GM15510 (cell line): ENCODE data around the gene PTCH1.

Experiments
- POLR2A ChIP-seq: IDR thresholded peaks from 3 replicates; pipeline ENCODE4 v1.6.1; 2011; ENCODE audit warnings: borderline replicate concordance; ENCODE audit not compliant: insufficient read length; ENCODE audit errors: extremely low read depth

Gene PTCH1

DNA sequence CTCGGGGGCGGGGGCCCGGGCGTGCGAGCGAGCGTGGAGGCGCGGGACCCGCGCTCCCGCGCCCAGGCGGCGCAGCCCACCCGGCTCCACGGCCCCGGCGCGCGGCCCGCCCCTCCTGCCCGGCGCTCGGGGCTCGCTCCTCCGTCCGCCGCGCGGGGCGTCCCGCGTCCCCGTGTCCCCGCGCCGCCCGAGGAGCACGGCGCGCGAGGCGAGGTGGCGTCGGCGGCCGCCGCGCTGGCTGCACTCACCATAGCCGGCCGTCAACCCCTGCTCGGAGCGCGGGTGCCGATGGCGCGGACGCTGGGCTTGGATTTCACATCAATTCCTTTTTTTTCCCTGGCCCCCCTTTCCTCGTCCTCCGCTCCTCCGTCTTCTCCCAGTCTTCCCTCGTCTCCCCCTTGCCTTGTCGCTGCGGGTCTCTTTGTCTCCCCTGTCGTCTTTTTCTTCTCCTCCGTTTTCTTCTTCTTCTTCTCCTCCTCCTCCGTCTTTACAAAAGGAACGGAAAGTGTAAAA is 494 bp downstream of the PTCH1 start:
- no peak for TF ChIP-seq POLR2A

DNA sequence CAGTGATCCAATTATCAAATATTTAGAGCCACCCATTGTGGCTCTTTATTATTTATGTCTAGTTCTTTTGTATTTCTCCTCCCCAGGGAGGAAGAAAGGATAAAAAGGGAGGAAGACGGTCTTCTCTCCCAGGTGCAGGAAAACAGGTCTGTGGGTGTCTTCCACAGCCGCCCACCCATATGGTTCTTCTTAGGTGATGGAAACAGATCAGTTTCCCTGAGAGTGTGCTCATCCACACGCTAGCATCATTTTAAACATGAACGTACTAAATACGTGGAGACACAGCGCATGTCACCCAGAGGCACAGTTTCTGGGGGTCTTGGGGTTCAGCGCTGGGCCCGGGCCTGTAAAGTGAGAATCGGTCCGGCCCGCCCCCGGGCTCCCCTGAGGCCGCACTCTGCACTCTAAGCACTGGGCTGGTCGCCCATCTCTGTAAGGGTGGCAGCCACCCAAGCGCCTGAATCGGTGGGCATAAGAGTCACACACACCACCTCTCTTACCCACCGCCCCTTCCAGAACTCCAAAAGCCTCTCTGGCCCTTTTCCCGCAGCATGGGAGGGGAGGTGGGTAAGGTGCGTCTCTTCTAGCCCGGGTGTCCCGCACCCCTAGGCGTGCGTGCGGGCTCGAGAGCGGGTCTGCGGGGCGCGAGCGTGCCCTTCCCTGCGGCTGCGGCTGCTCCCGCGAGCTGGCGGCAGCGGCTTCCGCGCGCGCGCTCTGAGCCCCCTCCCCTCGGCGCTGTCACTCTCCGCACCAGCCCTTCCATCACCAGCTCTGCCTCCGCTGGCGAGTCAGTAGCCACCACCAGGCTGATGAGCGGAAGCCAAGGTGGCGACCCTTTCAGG is 1.3 kb downstream of the PTCH1 start:
- no peak for TF ChIP-seq POLR2A

DNA sequence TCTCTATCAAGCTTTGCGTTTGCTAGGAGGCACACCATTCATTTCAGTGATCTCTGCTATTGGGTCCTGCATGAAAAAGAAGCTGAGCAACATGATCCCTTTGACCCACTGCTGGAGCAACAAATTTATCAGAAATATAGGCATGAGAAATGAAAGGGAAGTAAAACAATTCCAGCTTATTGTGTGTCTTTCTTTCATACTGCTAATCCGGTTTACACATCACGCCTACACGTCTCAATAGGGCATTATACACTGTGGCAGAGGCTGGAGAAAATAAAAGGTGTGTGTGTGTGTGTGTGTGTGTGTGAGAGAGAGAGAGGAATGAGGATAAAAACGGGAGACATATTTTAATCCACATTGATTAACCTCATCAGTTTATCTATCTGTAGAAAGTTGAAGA is 2.4 kb downstream of the PTCH1 start:
- no peak for TF ChIP-seq POLR2A

DNA sequence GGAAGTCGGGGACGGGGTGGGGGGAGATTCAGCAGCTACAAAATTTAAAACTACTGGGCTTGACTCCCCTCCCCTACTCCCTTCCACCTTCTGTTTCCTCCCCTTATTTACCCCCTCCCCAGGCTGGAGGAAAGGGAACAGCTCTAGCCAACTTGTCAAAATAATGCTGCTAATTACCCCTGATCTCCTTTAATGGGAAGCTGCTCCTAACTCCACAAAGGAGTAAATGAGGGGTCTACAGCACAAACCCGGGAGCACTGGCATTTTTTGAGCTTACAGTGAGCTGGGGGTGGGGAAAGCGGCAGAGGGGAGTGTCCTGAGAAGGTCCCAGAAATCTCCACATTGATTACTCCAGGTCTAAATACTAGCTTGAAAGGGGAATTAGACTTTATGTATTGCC is 3.1 kb downstream of the PTCH1 start:
- TF ChIP-seq POLR2A, result no peak

DNA sequence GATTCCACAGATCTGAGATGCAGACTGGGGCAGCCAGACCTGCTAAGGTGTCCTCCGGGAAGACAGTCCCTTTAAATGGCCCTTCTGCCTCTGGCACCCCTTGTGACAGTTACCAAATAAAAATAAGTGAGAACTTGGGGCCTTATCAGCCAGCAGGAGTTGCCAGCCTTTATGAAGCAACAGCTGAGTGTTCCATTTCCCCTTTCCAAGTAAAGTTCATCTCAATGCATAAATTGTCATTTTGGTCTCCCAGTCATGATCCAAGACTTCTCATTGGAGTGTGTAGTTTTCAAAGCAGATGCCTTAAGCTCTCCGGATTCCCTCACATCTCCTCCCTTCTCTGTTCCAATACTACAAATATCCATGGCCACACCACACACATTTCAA is 4.1 kb downstream of the PTCH1 start:
- no peak for TF ChIP-seq POLR2A

DNA sequence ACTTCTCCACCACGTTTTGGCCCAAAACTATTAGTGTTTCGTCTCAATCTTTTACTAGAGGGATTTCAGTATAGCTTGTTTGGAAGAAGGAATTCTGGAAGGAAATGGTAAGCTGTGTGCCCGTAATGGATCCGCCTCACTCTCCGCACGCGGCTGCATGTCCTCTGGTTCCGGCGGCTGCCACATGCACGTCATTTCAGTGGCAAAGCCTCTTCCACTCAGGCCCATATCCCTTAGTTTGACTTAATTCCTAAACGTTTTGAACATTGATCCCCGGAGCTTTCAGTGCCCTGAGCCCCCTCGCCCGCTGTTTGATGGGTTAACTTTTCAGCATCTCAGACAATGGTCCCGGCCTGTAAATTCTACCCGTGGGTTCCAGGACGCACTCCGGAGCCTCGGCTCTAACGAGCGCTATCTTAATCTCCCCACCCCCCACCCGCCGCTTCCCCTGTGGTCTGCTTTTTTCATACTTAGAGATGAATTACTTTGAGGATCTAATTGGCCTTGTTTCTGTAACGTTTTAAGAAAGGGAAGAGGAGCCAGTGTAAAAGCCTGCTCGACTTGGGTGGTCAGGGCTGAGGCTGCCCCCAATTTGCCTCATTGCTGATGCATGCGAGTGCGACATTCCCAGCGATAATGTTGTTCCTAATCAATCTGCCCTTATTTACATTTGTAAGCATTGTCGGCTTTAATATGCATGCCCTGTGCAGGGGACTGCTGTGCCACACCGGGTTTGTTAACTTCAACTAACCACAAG is 4.6 kb downstream of the PTCH1 start:
- no peak for TF ChIP-seq POLR2A

DNA sequence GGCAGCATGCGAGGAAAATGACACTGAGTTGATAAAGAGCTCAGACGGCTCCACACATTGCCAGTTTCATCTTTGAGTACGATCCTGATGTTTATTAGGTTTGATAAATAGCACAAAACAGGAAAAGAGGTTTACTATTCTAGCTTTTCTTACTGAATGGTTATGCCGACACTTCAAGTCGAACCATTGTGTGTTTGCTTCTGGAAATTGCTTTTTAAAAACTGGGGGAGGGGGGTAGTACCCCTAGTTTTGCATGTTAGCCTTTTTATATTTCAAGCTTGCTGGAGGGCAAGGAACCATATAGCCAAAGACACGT is 5.2 kb downstream of the PTCH1 start:
- TF ChIP-seq POLR2A, result no peak

DNA sequence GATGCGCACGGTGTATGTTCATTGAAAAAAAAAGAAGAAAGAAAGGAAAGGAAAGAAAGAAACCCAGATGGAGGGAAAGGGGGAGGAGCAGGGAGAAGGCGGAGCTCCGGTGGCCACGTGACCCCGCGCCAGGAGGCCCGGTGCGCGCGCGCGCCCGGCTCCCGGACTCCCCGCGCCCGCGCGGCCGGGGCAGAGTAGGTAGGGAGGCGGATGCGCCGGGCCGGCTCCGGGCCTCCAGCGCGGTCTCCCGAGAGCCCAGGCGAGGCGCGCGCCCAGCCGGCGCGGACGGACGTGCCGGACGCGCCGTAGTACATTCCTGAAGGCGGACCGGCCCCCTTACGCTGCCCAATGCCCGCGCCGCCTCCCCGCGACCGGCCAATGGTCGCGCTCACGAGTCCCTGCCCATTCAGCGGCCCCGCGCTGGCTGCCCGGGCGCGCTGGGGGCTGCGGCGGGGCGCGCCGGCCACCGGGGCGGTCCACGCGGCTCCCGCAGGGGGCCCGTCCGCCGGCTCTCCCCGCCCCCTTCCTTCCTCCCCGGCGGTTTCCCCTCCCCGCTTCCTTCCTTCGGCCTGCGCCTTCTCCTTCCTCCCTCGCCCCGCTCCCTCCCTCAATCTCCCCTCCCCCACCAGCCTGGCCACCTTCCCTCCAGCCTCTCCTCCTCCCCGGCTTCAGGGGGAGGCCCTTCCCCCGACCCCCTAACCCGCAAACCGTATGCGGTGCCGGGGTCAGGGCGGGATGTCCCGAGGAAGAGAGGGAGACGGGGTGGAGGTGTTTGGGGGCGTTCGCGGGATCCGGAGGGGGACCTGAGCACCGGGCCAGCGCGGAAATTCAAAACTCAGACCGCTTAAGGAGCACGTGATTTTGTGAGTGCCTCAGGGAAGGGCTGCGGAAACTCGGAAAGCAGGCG is 5.8 kb downstream of the PTCH1 start:
- peak; percentile 70 for TF ChIP-seq POLR2A

DNA sequence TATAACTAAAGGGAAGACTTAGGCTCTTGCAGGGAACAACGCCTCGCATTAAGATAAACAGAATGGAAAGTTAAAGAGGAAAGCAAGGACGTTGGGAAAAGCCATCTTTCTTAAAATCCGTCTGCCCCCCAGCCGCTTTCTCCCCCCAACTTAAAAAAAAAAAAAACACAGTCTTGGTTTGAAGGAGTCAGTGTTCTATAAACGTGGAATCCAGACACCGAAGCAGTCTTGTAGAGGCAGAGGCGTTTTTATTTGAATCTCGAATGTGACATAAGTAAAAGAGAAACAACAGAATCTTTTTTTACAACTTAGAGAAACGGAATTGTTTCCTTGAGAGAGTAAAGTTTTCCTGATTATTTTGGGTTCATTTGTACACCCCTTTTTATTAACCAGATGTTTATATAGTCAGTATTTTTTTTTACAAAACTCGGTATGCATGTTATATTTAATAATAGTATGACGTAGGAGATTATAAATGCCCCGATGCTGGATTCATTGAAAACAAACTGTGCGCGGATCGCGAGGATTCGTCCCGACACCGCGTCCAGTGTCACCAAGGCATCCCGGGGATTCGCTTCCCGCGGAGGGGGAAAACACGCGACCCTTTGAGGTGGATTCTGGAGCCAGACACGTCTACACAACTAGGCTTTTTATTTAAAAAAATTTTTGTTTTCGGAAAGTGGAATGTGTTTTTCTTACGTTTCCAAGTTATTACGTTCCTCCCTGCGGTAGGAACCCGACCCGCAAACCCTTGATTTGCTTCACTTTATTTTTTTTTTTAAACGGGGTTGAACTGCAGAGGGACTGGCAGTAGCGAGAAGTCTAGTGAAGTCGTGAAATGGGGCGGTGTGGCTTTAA is 6.7 kb downstream of the PTCH1 start:
- no peak for TF ChIP-seq POLR2A

DNA sequence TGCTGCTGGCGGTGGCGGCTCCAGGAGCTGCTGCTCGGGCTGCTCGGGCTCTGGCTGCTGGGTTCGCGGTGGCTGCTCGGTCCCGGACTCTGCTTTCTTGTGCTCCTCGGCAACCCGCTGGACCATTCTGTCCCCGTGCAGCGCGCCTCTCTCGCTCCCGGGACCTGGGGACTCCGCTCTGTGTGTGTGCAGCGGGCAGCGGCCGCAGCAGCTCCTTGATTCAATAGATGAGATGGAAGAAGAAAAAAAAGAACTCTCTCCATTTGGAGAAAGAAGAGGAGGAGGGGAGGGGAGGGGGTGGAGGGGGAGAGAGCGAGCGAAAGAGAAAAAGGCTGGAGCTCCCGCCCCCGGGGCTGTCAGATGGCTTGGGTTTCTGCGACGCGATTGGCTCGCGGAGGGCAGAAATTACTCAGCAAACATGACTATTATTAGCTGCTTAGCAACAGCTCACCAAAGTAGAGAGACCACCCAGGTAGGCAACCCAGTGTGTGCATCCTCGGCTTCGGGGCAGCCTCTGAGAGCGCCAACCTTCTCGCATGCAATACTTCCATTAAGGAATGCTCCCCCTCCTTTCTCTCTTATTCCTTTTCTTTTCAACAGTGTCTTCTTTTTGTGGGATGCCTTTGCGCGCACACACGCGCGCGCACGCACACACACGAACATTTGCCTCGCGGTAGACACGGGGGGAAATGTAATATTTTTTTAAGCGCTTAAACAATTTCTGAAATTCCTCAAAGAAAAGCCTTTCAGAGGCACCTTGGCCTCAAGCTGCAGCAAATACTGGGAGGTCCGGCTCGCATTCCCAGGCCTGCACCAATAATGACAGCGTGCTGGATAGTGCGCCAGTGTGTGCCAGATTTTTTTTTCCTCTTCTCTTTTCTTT is 7.6 kb downstream of the PTCH1 start:
- TF ChIP-seq POLR2A, result no peak

DNA sequence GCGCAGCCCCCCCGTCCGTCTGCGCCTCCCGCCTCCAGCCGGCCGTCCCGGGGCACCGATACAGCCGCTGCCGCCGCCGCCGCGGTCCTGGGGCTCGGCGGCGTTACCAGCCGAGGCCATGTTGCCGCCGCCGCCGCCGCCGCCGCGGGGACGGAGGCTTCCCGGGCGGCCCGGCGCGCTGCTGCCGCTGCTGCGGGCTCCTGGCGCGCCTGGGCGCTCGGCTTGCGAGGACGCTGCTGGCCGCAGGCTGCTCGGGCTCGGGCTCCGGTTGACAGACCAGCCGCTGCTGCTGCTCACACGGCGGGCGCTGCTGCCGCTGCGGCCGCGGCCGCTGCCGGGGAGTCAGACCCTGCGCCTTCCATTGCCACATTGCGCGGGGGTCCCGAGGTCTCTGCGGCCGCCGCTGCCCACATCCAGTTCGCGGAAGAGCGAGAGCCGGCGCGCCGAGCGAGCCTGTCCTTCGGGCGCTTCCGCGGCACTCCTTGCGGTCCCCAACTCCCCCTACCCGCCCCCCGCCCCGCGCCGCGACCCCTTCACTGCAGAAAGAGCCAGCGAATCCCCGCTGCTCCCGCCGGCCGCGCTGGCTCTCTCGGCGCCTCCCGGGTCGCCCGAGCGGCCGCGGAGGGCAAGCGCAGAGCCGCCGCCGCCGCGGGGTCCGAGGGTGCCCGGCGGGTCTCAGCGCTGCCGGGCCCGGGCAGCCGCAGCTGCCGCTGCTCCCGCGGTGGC is 8.4 kb downstream of the PTCH1 start:
- no peak for TF ChIP-seq POLR2A

DNA sequence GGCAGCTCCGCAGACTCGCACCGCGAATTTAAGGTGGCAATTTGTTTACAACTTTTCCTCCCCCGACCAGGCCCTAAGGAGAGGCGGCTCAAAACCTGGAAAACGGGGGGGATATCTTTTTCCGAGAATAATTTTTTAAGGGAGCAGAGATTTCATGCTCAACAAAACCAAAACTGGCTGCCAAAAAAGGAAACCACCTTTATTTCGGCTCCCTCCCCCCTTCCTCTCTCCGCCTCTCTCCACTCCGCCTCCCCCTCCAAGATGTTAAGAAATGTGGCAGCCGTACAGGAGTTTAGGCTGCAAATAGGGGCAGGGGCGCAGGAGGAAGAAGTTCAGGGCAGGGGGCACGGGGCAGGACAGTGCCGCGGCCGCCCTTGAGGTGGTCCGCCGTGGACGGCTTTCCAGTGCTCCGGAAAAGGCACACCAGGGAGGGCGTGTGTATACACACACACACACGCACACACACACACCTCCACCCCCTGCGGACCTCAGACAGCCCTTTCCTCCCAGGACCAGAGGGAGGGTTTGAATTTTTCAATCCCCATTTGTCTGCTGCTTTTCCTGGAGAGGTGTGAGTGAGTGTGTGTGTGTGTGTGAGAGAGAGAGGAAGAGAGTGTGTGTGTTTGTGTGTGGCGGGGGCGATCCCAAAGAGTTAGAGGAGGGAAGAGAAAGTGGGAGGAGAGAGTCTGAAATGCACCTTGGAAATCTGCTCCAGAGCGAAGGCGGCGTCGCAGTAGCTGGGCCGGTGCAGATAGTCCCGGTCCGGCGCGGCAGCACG is 9.1 kb downstream of the PTCH1 start:
- no peak for TF ChIP-seq POLR2A

DNA sequence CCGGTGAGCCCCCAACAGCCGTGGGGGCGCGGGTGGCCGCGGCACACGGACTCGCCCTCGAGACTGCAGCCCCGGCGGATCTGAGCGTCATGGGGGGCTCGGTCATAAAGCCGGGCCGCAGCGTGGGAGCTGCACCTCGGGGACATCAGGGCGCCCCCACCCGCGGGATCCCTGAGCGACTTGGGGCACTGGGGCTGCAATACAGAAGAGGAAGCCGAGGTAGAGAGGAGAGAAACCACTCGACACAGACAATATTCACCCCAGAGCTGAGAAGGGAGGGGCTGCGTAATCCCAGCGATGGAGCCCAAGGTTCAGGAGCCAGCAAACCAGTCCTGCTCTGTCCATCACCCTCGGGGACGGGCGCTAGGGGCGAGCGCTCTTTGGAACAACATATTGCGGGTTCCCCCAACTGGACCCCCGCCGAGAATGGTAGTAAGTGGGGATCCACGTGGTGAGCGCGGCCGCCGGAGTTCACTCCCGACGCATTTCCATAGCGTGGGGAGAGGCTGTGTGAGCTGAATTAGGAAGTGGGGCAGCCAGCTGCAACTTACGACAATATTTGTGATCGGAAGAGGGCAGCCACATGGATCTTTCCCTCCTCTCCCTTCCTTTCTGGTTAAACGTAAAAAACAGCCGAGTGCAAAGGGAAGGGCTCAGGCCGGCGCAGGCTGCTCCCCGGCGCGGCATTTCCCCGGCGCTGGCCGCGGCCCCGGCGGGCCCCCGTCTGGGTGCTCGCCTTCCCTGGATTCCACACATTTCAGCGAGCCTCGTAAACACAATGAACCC is 9.9 kb downstream of the PTCH1 start:
- peak; percentile 36 for TF ChIP-seq POLR2A
